ENCODE measurements around the gene FOSB.

FOSB gene

GRCh38 chr19:45477186-45477585 lies 9.4 kb downstream of the FOSB start:
- H3K4me3 ChIP-seq (ENCODE audit: low read depth, low read length) = no peak overlapping the region
- TF ChIP-seq CTCF (IDR thresholded peaks at IDR 0.05; ENCODE audit: borderline replicate concordance, insufficient read depth, low read depth, low read length) = no peak

DNA sequence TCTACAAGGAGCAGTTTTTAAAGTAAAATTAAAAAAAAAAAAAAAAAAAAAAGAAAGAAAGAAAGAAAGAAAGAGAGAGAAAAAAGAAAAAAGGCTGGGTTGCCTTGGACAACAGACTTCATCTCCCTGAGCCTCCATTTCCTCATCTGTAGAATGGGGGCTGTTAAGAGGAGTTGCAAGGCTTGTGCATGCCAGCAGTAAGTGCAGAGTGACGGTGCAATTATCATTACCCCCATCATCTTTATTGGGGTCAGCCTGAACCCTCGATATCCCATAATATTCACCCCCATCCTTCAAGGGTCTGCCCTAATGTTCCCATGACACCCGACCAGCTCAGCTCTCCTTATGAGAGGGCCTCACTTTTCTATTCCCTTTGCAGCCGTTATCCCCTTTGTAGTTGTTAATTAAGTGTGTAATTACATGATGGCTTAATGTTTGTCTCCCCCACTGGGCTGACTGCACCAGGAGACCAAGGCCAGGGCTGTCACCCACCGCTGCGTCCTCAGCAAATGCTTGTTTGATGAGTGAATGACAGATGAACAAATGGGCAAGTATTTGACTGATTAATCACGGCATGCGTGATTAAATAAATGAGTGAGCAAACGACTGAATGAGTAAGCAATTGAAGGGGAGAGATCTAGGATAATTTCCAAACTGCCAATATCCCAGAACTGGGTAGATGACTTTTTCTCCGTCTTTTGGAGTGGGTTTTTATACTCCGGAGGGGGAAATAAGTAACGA lies 10.1 kb downstream of the FOSB start:
- H3K4me3 ChIP-seq (ENCODE audit: low read depth, low read length) = peak overlapping the region; percentile 33
- no peak for TF ChIP-seq CTCF (IDR thresholded peaks at IDR 0.05; ENCODE audit: borderline replicate concordance, insufficient read depth, low read depth, low read length)

GRCh38 chr19:45478454-45479238 lies 10.8 kb downstream of the FOSB start:
- TF ChIP-seq CTCF (IDR thresholded peaks at IDR 0.05; ENCODE audit: borderline replicate concordance, insufficient read depth, low read depth, low read length) = peak; percentile 87
- peak overlapping the region; percentile 57 for H3K4me3 ChIP-seq (ENCODE audit: low read depth, low read length)

DNA sequence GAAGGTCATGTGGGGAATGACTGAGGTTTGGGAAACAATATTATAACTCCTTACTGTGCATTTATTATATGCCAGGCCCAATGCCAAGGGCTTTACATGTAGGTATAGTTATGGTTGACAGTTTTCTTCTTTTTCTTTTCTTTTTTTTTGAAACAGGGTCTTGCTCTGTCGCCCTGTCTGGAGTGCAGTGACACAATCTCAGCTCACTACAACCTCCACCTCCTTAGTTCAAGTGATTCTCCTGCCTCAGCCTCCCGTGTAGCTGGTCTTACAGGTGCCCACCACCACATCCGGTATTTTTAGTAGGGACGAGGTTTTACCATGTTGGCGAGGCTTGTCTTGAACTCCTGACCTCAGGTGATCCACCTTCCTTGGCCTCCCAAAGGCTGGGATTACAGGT lies 15.2 kb downstream of the FOSB start:
- H3K4me3 ChIP-seq (ENCODE audit: low read depth, low read length) = no peak overlapping the region
- no peak for TF ChIP-seq CTCF (IDR thresholded peaks at IDR 0.05; ENCODE audit: borderline replicate concordance, insufficient read depth, low read depth, low read length)

DNA sequence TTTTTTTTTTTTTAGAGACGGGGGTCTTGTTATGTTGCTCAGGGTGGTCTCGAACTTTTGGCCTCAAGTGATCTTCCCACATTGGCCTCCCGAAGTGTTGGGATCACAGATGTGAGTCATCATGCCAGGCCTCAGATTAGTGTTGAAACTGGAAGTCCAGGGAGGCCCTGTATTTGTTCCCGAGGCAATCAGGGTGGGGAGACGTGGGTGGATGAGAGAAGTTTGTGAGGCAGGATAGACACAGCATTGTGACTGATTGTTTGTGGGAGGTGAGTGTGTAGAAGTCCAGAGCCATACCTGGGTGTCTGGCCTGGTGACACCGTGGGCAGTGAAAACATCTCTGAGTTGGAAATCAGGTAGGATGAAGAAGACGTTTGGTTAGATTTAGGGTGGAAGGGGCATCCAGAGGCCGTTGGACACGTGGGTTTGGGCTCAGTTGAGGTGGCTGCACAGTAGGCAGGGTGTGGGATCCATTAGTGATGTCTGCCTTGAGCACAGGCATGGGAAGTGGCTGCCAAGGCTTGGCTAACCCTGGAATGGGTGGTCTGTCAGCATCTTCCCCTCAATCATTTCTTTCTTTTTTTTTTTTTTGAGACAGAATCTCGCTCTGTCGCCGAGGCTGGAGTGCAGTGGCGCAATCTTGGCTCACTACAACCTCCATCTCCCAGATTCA lies 16.6 kb downstream of the FOSB start:
- H3K4me3 ChIP-seq (ENCODE audit: low read depth, low read length) = no peak overlapping the region
- TF ChIP-seq CTCF (IDR thresholded peaks at IDR 0.05; ENCODE audit: borderline replicate concordance, insufficient read depth, low read depth, low read length) = no peak

DNA sequence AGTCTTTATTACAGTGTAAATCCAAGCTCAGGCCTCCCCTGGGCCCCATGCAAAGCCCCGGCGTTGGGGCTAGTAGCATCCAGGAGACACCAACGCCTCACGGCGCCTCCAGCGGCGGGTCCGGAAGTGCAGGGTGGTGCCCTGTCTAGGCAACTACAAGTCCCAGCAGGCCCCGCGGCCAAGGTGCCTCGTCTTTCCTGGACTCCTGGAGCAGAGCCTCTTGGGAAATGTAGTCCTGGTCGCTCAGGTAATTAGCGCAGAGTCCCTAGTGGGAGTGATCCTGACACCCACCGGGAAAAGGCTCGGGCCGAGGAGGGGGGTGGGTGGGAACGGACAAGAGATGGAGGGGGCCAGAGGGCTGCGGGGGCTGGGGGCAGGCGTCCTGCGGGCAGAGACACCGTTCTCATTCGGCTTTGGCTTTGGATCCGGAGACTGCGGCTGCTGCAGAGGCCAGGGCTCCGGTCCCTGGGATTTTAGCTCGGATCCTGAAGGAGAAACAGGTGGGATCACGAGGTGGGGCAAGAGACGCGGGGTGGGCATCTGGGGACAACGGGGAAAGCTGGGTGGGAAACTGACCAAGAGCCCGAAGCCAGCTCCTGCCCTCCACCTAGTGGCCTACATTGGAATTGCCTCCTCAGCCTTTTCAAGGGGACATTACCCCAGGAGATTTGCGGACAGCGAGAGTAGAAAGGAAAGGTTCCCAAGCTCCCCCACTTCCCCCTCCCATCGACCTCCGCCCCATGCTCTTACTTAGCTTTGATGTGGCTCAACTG lies 17.7 kb downstream of the FOSB start:
- TF ChIP-seq CTCF (IDR thresholded peaks at IDR 0.05; ENCODE audit: borderline replicate concordance, insufficient read depth, low read depth, low read length) = peak; percentile 94
- H3K4me3 ChIP-seq (ENCODE audit: low read depth, low read length) = peak overlapping the region; percentile 70
